PC-9 (cell line): ENCODE data around the gene PPFIA4. TPM values are rescaled to one million over a fixed set of nuclear protein-coding genes. Genes with fewer than 3 reads are reported as not detected.

Source experiments
- BruUV-seq: library from RNA; stranded (reverse); fragments of 400-500 nt; replicated peaks from 2 replicates; lab custom pipeline; 2021; lab: Mats Ljungman, UMichigan
- CTCF ChIA-PET: fragments of 300-600 bp; sonication (Branson Sonifier 250); formaldehyde crosslinking; loops from one replicate; lab custom pipeline; 2022; ENCODE audit warnings: antibody characterized with exemption; lab: Charles Lee
- POLR2A ChIA-PET: fragments of 300-600 bp; sonication (Branson Sonifier 250); formaldehyde crosslinking; loops from one replicate; lab custom pipeline; 2022; ENCODE audit warnings: antibody characterized with exemption; ENCODE audit not compliant: unreplicated experiment; lab: Charles Lee
- DNase-seq, 2 experiments: peaks; one replicate each; pipeline versions ENCODE4 v3.0.0 to v3.0.0-alpha.2; 2015 to 2022; ENCODE audit warnings: mixed read lengths in 1 of 2
- H2AFZ ChIP-seq: fragments of 200-600 bp; sonication (generic); 2 replicates; pipeline ENCODE4 v1.8.1; 2017; ENCODE audit warnings: antibody characterized with exemption
- H3F3A ChIP-seq: fragments of 200-600 bp; sonication (generic); 2 replicates; pipeline ENCODE4 v1.8.1; 2017; ENCODE audit warnings: antibody characterized with exemption, mild to moderate bottlenecking, low read depth; ENCODE audit not compliant: insufficient read depth
- H3K27ac ChIP-seq: fragments of 200-600 bp; sonication (generic); 2 replicates; pipeline ENCODE4 v1.6.1; 2016; ENCODE audit warnings: mixed run types
- H3K27me3 ChIP-seq: fragments of 200-600 bp; sonication (generic); 2 replicates; pipeline ENCODE4 v1.6.1; 2016; ENCODE audit warnings: low read depth, mixed run types; ENCODE audit not compliant: insufficient read depth
- H3K36me3 ChIP-seq: fragments of 200-600 bp; sonication (generic); 2 replicates; pipeline ENCODE4 v1.6.1; 2016; ENCODE audit warnings: low read depth, mixed run types
- H3K4me1 ChIP-seq: fragments of 200-600 bp; sonication (generic); replicated peaks from 2 replicates; pipeline ENCODE4 v1.6.1; 2016; ENCODE audit warnings: mixed run types; ENCODE audit not compliant: insufficient read depth
- H3K4me2 ChIP-seq: fragments of 200-600 bp; sonication (generic); 2 replicates; pipeline ENCODE4 v1.6.1; 2017; ENCODE audit warnings: mixed run types
- H3K4me3 ChIP-seq: fragments of 200-600 bp; sonication (generic); 2 replicates; pipeline ENCODE4 v1.6.1; 2016; ENCODE audit warnings: mixed run types
- H3K79me2 ChIP-seq: fragments of 200-600 bp; sonication (generic); 2 replicates; pipeline ENCODE4 v1.6.1; 2017; ENCODE audit warnings: low read depth, mixed run types
- H3K9me2 ChIP-seq: fragments of 200-600 bp; sonication (generic); 2 replicates; pipeline ENCODE4 v1.8.1; 2017; ENCODE audit warnings: mild to moderate bottlenecking; ENCODE audit not compliant: insufficient read depth
- H3K9me3 ChIP-seq: fragments of 200-600 bp; sonication (generic); 2 replicates; pipeline ENCODE4 v1.8.1; 2016; ENCODE audit warnings: low read depth; ENCODE audit not compliant: insufficient read depth
- H4K20me1 ChIP-seq: fragments of 200-600 bp; sonication (generic); 2 replicates; pipeline ENCODE4 v1.8.1; 2017; ENCODE audit not compliant: insufficient read depth
- EZH2 ChIP-seq: fragments of 200-600 bp; sonication (generic); IDR thresholded peaks from 2 replicates; pipeline ENCODE4 v1.8.0; 2017; ENCODE audit warnings: antibody characterized with exemption, low read depth
- intact Hi-C: fragments of 100-400 bp; cut with micrococcal nuclease; formaldehyde crosslinking; loops from one replicate; pipeline ENCODE4 v1.10.0; 2022; ENCODE audit not compliant: unreplicated experiment
- total RNA-seq: library from RNA; stranded (reverse); gene quantifications from 2 replicates; pipeline ENCODE4 v1.2.3, GENCODE V29; 2021
- TF ChIP-seq, protein P1 (sequence below): fragments of 200-600 bp; sonication (generic); conservative IDR thresholded peaks from 2 replicates; pipeline ENCODE4 v1.6.1; 2017; ENCODE audit warnings: mixed run types, antibody characterized with exemption, mild to moderate bottlenecking, moderate library complexity

PPFIA4 gene
- total RNA-seq, 1 experiment from 2014 or later, result 1.2 TPM

DNA sequence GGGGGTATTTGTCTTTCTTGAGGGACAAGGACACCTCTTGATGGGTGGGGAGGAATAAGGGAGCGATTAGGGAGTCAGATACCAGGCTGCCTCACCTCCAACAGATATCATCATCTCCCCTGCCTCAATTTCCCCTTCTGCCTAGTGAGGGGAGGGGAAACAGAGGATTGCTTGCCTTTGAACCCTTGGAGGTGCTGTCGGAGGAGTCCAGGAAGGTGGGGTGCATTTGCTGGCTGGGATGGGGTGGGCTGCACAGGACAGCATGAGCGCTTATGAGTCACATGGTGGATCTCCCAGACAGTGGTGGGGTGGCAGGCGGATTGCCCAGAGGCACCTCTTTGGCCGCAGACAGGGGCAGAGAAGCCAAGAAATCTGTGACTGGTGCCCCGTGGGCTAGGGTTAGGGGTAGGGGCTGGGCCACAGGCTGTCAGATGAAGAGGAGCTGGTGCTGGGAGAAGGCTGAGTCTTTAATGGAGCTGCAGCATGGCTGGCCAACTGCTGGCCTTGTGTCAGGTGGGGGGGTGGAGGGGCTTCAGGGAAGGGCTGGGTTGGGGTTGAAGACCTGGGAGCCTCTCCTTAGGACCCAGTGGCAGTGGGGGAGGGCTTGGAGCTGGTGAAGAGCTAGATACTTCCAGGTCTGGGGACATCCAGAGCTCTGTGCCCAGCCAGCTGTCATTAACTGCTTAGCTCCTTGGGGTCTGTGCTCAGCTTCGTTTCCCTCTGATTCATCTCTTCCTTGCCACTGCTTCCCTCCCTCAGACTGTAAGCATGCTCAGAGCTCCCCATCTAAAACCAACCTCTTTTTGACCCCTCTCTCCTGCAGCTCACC lies 94.2 kb downstream of the PPFIA4 start:
- Histone ChIP-seq H3K4me1 (0 out of 2 replicates have a peak, but pooled peaks cover 6% of the 10 kb centered on the region), H3K4me2 (no peak overlapping the region), H2AFZ (no peak overlapping the region), H3K27ac (no peak overlapping the region), H3K27me3 (no peaks in the 10 kb centered on the region), H4K20me1 (no peaks in the 10 kb centered on the region), H3K9me2 (no peaks in the 10 kb centered on the region), H3K9me3 (no peaks in the 10 kb centered on the region), H3K4me3 (no peak overlapping the region), H3K79me2 (no peaks in the 10 kb centered on the region), H3K36me3 (no peaks in the 10 kb centered on the region), H3F3A (no peaks in the 10 kb centered on the region)
- BruUV-seq, result no TSS peak
- DNase-seq, result no peak
- POLR2A ChIA-PET, result no interaction called here
- no peak for TF ChIP-seq EZH2
- TF ChIP-seq, protein P1, sequence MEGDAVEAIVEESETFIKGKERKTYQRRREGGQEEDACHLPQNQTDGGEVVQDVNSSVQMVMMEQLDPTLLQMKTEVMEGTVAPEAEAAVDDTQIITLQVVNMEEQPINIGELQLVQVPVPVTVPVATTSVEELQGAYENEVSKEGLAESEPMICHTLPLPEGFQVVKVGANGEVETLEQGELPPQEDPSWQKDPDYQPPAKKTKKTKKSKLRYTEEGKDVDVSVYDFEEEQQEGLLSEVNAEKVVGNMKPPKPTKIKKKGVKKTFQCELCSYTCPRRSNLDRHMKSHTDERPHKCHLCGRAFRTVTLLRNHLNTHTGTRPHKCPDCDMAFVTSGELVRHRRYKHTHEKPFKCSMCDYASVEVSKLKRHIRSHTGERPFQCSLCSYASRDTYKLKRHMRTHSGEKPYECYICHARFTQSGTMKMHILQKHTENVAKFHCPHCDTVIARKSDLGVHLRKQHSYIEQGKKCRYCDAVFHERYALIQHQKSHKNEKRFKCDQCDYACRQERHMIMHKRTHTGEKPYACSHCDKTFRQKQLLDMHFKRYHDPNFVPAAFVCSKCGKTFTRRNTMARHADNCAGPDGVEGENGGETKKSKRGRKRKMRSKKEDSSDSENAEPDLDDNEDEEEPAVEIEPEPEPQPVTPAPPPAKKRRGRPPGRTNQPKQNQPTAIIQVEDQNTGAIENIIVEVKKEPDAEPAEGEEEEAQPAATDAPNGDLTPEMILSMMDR, result no peak
- CTCF ChIA-PET, result interaction anchor here (0.5 to 0.8 kb wide), 2 partner anchors 64 to 81 kb away, joined by 3 to 5 read pairs; no protein-coding TSS in a partner anchor
- intact Hi-C loops, result no loop called here

GRCh38 chr1:203121186-203122015 lies 95.1 kb downstream of the PPFIA4 start:
- H3K27me3 ChIP-seq, result no peaks in the 10 kb centered on the region
- POLR2A ChIA-PET, result no interaction called here
- CTCF ChIA-PET, result interaction anchor here (0.8 kb wide), 1 partner anchor 82 kb away, joined by 3 read pairs; no protein-coding TSS in a partner anchor
- H3K4me2 ChIP-seq, result no peak overlapping the region
- no peak for DNase-seq
- peaks cover 7% of the 10 kb centered on the region; the same call in 1 of the 2 replicates for H3K4me1 ChIP-seq
- H3K79me2 ChIP-seq, result no peaks in the 10 kb centered on the region
- H3F3A ChIP-seq, result no peaks in the 10 kb centered on the region
- no peak overlapping the region for H2AFZ ChIP-seq
- H3K9me3 ChIP-seq, result no peaks in the 10 kb centered on the region
- no peak for TF ChIP-seq EZH2
- TF ChIP-seq, protein P1, result no peak
- H3K9me2 ChIP-seq, result no peaks in the 10 kb centered on the region
- H3K27ac ChIP-seq, result no peak overlapping the region
- no TSS peak for BruUV-seq
- no peak overlapping the region for H3K4me3 ChIP-seq
- no peaks in the 10 kb centered on the region for H3K36me3 ChIP-seq
- no peaks in the 10 kb centered on the region for H4K20me1 ChIP-seq
- intact Hi-C loops, result no loop called here

DNA sequence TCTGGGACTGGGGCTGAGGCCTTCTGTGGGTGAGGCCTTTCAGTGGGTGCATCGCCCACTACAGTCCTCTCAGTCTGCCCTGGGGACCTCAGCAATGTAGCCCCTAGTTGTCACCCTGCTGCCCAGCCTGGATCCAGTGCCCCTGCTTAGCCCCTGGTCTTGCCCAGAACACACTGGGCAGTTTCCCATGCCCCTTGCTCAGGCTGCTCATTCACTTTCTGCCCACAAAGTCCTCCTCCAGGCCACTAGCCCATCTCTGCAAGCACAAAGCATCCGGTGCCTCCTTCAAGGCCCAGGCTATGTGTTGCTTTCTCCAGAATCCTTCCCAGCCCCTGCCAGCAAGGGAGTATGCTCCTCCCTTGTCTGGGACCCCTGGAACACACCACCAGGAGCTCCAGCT lies 95.9 kb downstream of the PPFIA4 start:
- H3K27ac ChIP-seq, result no peak overlapping the region
- no peaks in the 10 kb centered on the region for H3K36me3 ChIP-seq
- H3K4me2 ChIP-seq, result no peak overlapping the region
- no peaks in the 10 kb centered on the region for H4K20me1 ChIP-seq
- peaks cover 14% of the 10 kb centered on the region for H3K4me1 ChIP-seq
- intact Hi-C loops, result no loop called here
- no peak for DNase-seq
- no peaks in the 10 kb centered on the region for H3K27me3 ChIP-seq
- TF ChIP-seq, protein P1, result no peak
- TF ChIP-seq EZH2, result no peak
- H3K9me3 ChIP-seq, result no peaks in the 10 kb centered on the region
- ChIA-PET POLR2A (no interaction called here), CTCF (no interaction called here)
- no peaks in the 10 kb centered on the region for H3K79me2 ChIP-seq
- H3K4me3 ChIP-seq, result no peak overlapping the region
- H2AFZ ChIP-seq, result no peak overlapping the region
- BruUV-seq, result no TSS peak
- H3F3A ChIP-seq, result no peaks in the 10 kb centered on the region
- H3K9me2 ChIP-seq, result no peaks in the 10 kb centered on the region
